IMR-90 (cell line): Measurements from ENCODE around the gene TMC3. TPM values are rescaled to one million over a fixed set of nuclear protein-coding genes. Genes with fewer than 3 reads are reported as not detected.

Experiments
- ATAC-seq: fragments of 200-7000 bp; cut with Tn5 transposase; 2 replicates; pipeline ENCODE4 v1.9.1; 2020; ENCODE audit warnings: low read depth, mild to moderate bottlenecking, moderate library complexity
- BruUV-seq: library from RNA; stranded (reverse); fragments of 400-500 nt; replicated peaks from 2 replicates; lab custom pipeline; 2021; lab: Mats Ljungman, UMichigan
- CTCF ChIA-PET: fragments of 300-600 bp; formaldehyde crosslinking; extraction: SDS; loops from one replicate; lab custom pipeline; 2021; ENCODE audit warnings: antibody characterized with exemption; lab: Yijun Ruan, JAX
- POLR2A ChIA-PET: fragments of 300-600 bp; sonication (Branson Sonifier 250); formaldehyde crosslinking; loops from one replicate; lab custom pipeline; 2022; ENCODE audit warnings: antibody characterized with exemption; ENCODE audit not compliant: unreplicated experiment; lab: Charles Lee
- DNase-seq: peaks from one replicate; pipeline ENCODE4 v3.0.0; 2013
- H2AFZ ChIP-seq: replicated peaks from 2 replicates; pipeline ENCODE3; 2013; ENCODE audit warnings: low read length, mild to moderate bottlenecking; ENCODE audit not compliant: poor library complexity
- H2AK5ac ChIP-seq: 2 replicates; pipeline ENCODE4 v1.6.1; 2013; ENCODE audit warnings: low read depth, low read length, inconsistent platforms
- H2AK9ac ChIP-seq: replicated peaks from 2 replicates; pipeline ENCODE3; 2013; ENCODE audit warnings: mild to moderate bottlenecking, low read depth, low read length, moderate library complexity; ENCODE audit not compliant: poor library complexity
- H2BK120ac ChIP-seq: 2 replicates; pipeline ENCODE4 v1.6.1; 2013; ENCODE audit warnings: low read depth, low read length, inconsistent platforms
- H2BK15ac ChIP-seq: 3 replicates; pipeline ENCODE4 v1.6.1; 2013; ENCODE audit warnings: low read depth, low read length, inconsistent platforms
- H2BK20ac ChIP-seq: 2 replicates; pipeline ENCODE4 v1.6.1; 2013; ENCODE audit warnings: low read depth, mild to moderate bottlenecking, inconsistent platforms, low read length, moderate library complexity
- H2BK5ac ChIP-seq: 2 replicates; pipeline ENCODE4 v1.6.1; 2013; ENCODE audit warnings: mild to moderate bottlenecking, low read depth, low read length, inconsistent platforms; ENCODE audit not compliant: poor library complexity, severe bottlenecking
- H3K14ac ChIP-seq: replicated peaks from 2 replicates; pipeline ENCODE4 v1.6.1; 2013; ENCODE audit warnings: low read depth, low read length, inconsistent platforms
- H3K18ac ChIP-seq: 2 replicates; pipeline ENCODE4 v1.6.1; 2013; ENCODE audit warnings: low read depth, low read length, control low read depth
- H3K23ac ChIP-seq: 2 replicates; pipeline ENCODE4 v1.6.1; 2013; ENCODE audit warnings: low read depth, low read length, inconsistent platforms
- H3K27ac ChIP-seq: 2 replicates; pipeline ENCODE4 v1.5.1; 2013; ENCODE audit warnings: mild to moderate bottlenecking, control low read depth, low read length; ENCODE audit not compliant: insufficient read depth
- H3K27me3 ChIP-seq: 2 replicates; pipeline ENCODE4 v1.6.1; 2013; ENCODE audit warnings: low read length; ENCODE audit not compliant: control insufficient read depth, insufficient read depth
- H3K36me3 ChIP-seq: 2 replicates; pipeline ENCODE4 v1.6.1; 2013; ENCODE audit warnings: low read length, mixed read lengths; ENCODE audit not compliant: control insufficient read depth, insufficient read depth
- H3K4ac ChIP-seq: 2 replicates; pipeline ENCODE4 v1.6.1; 2013; ENCODE audit warnings: low read depth, low read length, inconsistent platforms
- H3K4me1 ChIP-seq: 2 replicates; pipeline ENCODE4 v1.6.1; 2013; ENCODE audit warnings: low read length, mixed read lengths; ENCODE audit not compliant: control insufficient read depth, insufficient read depth
- H3K4me2 ChIP-seq: 2 replicates; pipeline ENCODE4 v1.6.1; 2013; ENCODE audit warnings: low read depth, mild to moderate bottlenecking, control low read depth, low read length, moderate library complexity
- H3K4me3 ChIP-seq: 2 replicates; pipeline ENCODE4 v1.5.1; 2013; ENCODE audit warnings: low read depth, mild to moderate bottlenecking, control low read depth, low read length, moderate library complexity; ENCODE audit not compliant: insufficient read depth
- H3K56ac ChIP-seq: 2 replicates; pipeline ENCODE4 v1.6.1; 2013; ENCODE audit warnings: low read length, inconsistent platforms; ENCODE audit not compliant: insufficient read depth; ENCODE audit errors: extremely low read depth
- H3K79me1 ChIP-seq, 2 experiments: 2 replicates each; pipeline ENCODE4 v1.6.1; 2013; ENCODE audit warnings: low read length in 2 of 2, inconsistent platforms in 1 of 2, low read depth in 1 of 2
- H3K9ac ChIP-seq: 2 replicates; pipeline ENCODE4 v1.6.1; 2013; ENCODE audit warnings: low read depth, low read length, control low read depth
- H3K9me1 ChIP-seq: 2 replicates; pipeline ENCODE4 v1.6.1; 2013; ENCODE audit warnings: low read length, inconsistent platforms; ENCODE audit not compliant: insufficient read depth
- H3K9me3 ChIP-seq: 2 replicates; pipeline ENCODE4 v1.6.1; 2013; ENCODE audit warnings: low read length; ENCODE audit not compliant: control insufficient read depth, insufficient read depth
- H4K20me1 ChIP-seq: 2 replicates; pipeline ENCODE4 v1.6.1; 2013; ENCODE audit warnings: low read length, inconsistent platforms; ENCODE audit not compliant: insufficient read depth
- H4K5ac ChIP-seq: 2 replicates; pipeline ENCODE4 v1.6.1; 2013; ENCODE audit warnings: mild to moderate bottlenecking, low read depth, low read length, control low read depth
- H4K8ac ChIP-seq, 2 experiments: 2 replicates each; pipeline ENCODE4 v1.6.1; 2013; ENCODE audit warnings: low read depth in 2 of 2, low read length in 2 of 2, control low read depth in 1 of 2, inconsistent platforms in 1 of 2
- H4K91ac ChIP-seq: 2 replicates; pipeline ENCODE4 v1.6.1; 2013; ENCODE audit warnings: low read depth, low read length, inconsistent platforms; ENCODE audit not compliant: insufficient read depth
- MAFK ChIP-seq: IDR thresholded peaks from 2 replicates; pipeline ENCODE4 v1.6.1; 2012; ENCODE audit warnings: low read depth, low read length, improper control_type of control experiment
- WGBS, 2 experiments: methylation state at CpG; one replicate each; pipeline versions ENCODE4 v1.1.5 to v1.1.7; 2013; ENCODE audit warnings: missing lambda C conversion rate in 2 of 2; ENCODE audit not compliant: insufficient read length in 1 of 2; ENCODE audit errors: extremely low coverage in 2 of 2; 5-methylcytosine and 5-hydroxymethylcytosine counted together
- dilution Hi-C: fragments of 300-500 bp; cut with HindIII; formaldehyde crosslinking; loops from one replicate; pipeline ENCODE4 v1.14.3; 2018; ENCODE audit warnings: low sequenced_read_pairs; ENCODE audit not compliant: unreplicated experiment
- in situ Hi-C: fragments of 300-500 bp; cut with MboI; formaldehyde crosslinking; loops from 3 replicates; pipeline ENCODE4 v1.14.3; 2019; ENCODE audit warnings: low sequenced_read_pairs, inconsistent platforms, mixed read lengths
- intact Hi-C: fragments of 100-400 bp; cut with micrococcal nuclease; formaldehyde crosslinking; loops from 2 replicates; pipeline ENCODE4 v1.10.0; 2022
- polyA plus RNA-seq, 3 experiments: library from polyadenylated mRNA; depleted of rRNA; stranded (reverse); fragments of >200 nt; gene quantifications; 2 replicates each; pipeline ENCODE4 v1.2.3, GENCODE V29; 2012; ENCODE audit warnings: low replicate concordance in 1 of 3
- total RNA-seq: library from RNA; depleted of rRNA; stranded (reverse); fragments of >200 nt; gene quantifications from 2 replicates; pipeline ENCODE4 v1.2.3, GENCODE V29; 2012

Gene TMC3
- total and polyA plus RNA-seq, 2 of the 4 experiments (the other 2 are of a cell fraction), result not detected

DNA sequence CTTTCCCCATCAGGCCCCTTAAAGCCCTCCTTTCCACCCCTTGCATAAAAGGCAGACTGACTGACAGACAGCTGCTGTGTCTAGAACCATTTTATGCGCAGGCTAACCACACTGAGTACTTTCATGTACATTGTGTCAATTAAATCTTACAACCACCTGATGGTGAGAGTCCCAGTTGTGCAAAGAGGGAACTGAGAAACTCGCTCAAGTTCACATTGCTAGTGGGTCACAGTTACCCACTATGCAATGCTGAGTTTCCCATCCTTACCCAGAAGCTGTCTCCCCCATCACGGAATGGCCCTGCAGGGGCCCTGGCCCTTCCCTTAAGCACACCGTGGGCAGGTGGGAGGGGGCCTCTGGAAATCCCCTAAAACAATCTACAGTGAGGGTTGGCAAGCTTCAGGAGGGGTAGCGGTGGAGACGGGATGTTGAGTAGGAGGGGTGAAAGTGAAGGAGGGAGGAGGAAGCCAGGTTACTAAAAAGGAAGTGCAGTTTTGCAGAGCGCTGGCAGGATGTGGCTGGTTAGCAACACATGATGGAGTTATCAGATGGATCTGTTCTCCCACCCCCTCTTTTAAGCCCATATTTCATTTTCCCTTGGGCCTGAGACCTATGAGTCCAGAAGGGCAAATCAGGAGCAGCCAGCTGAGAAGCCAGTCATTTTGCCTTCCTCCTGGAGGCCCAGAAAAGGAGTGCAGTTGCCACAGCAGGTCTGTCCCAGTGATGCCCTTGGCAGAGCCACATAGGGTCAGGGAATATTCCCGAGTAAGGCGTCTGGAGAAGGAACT is 80.1 kb downstream of the TMC3 start:
- no peak overlapping the region for H2BK5ac ChIP-seq
- in situ Hi-C loops, result no loop called here
- H4K91ac ChIP-seq, result no peak overlapping the region
- no peak overlapping the region for H3K27ac ChIP-seq
- no peaks in the 10 kb centered on the region for H4K20me1 ChIP-seq
- intact Hi-C loops, result no loop called here
- H3K23ac ChIP-seq, result no peak overlapping the region
- no peak overlapping the region for H3K9ac ChIP-seq
- dilution Hi-C loops, result no loop called here
- H3K56ac ChIP-seq, result no peak overlapping the region
- H2BK20ac ChIP-seq, result no peak overlapping the region
- H2AK9ac ChIP-seq, result no peak overlapping the region
- H3K14ac ChIP-seq, result no peak overlapping the region
- peaks cover 13% of the 10 kb centered on the region; the same call in 1 of the 2 replicates for H3K36me3 ChIP-seq
- BruUV-seq, result no TSS peak
- no peak overlapping the region for H3K18ac ChIP-seq
- H3K79me1 ChIP-seq, result no peaks in the 10 kb centered on the region
- H2BK15ac ChIP-seq, result no peak overlapping the region
- DNase-seq (no peak), ATAC-seq (no peak)
- H3K27me3 ChIP-seq, result no peaks in the 10 kb centered on the region
- WGBS, 2 experiments, result 100% methylated on average over 1 of the region's 9 CpGs; no CpG with 5 or more reads in 1 of the 2 experiments
- no peak overlapping the region for H2BK120ac ChIP-seq
- H3K4me3 ChIP-seq, result no peak overlapping the region
- no peak overlapping the region for H4K8ac ChIP-seq
- H2AK5ac ChIP-seq, result no peak overlapping the region
- no peak overlapping the region for H2AFZ ChIP-seq
- TF ChIP-seq MAFK, result no peak
- H3K4me2 ChIP-seq, result no peak overlapping the region
- H3K9me1 ChIP-seq, result peaks cover 15% of the 10 kb centered on the region
- no peak overlapping the region for H3K4ac ChIP-seq
- ChIA-PET POLR2A (no interaction called here), CTCF (no interaction called here)
- H4K5ac ChIP-seq, result no peak overlapping the region
- no peaks in the 10 kb centered on the region for H3K9me3 ChIP-seq
- H3K4me1 ChIP-seq, result no peaks in the 10 kb centered on the region
